Measurements from ENCODE around the gene PER3.

The PER3 gene

GRCh38 chr1:7826363-7826762 is 42.3 kb downstream of the PER3 start:
- Histone ChIP-seq H3K9ac (ENCODE audit: low read length) (no peak overlapping the region), H3K4me1 (ENCODE audit: insufficient read depth, low read length, severe bottlenecking) (no peaks in the 10 kb centered on the region), H4K20me1 (ENCODE audit: insufficient read depth, low read length) (no peaks in the 10 kb centered on the region), H3K27me3 (ENCODE audit: insufficient read depth, low read length) (no peaks in the 10 kb centered on the region), H3K27ac (ENCODE audit: low read depth, low read length, poor library complexity, severe bottlenecking) (no peak overlapping the region), H3K4me3 (ENCODE audit: low read depth, low read length, poor library complexity, severe bottlenecking) (no peak overlapping the region), H3K4me2 (ENCODE audit: low read length) (no peak overlapping the region), H3K36me3 (ENCODE audit: insufficient read depth, low read length) (no peaks in the 10 kb centered on the region), H3K9me3 (ENCODE audit: low read length) (no peaks in the 10 kb centered on the region), H3F3A (ENCODE audit: insufficient read depth, low read length) (no peaks in the 10 kb centered on the region), H3K79me2 (ENCODE audit: insufficient read depth, low read length) (no peaks in the 10 kb centered on the region), H3K9me2 (ENCODE audit: low read depth, low read length) (no peaks in the 10 kb centered on the region), H2AFZ (ENCODE audit: low read length) (no peak overlapping the region)
- TF ChIP-seq CTCF (IDR thresholded peaks at IDR 0.05; ENCODE audit: low read length) (no peak), EZH2 (IDR thresholded peaks at IDR 0.05; ENCODE audit: borderline replicate concordance, low read length) (no peak)

GRCh38 chr1:7827126-7827955 is 43.2 kb downstream of the PER3 start:
- no peaks in the 10 kb centered on the region for H3F3A ChIP-seq (ENCODE audit: insufficient read depth, low read length)
- no peak overlapping the region for H3K9ac ChIP-seq (ENCODE audit: low read length)
- no peak overlapping the region for H3K4me2 ChIP-seq (ENCODE audit: low read length)
- no peaks in the 10 kb centered on the region for H3K9me3 ChIP-seq (ENCODE audit: low read length)
- no peaks in the 10 kb centered on the region for H3K79me2 ChIP-seq (ENCODE audit: insufficient read depth, low read length)
- no peak overlapping the region for H2AFZ ChIP-seq (ENCODE audit: low read length)
- H3K9me2 ChIP-seq (ENCODE audit: low read depth, low read length) = no peaks in the 10 kb centered on the region
- no peaks in the 10 kb centered on the region for H3K4me1 ChIP-seq (ENCODE audit: insufficient read depth, low read length, severe bottlenecking)
- H3K4me3 ChIP-seq (ENCODE audit: low read depth, low read length, poor library complexity, severe bottlenecking) = no peak overlapping the region
- H3K36me3 ChIP-seq (ENCODE audit: insufficient read depth, low read length) = no peaks in the 10 kb centered on the region
- H4K20me1 ChIP-seq (ENCODE audit: insufficient read depth, low read length) = no peaks in the 10 kb centered on the region
- TF ChIP-seq EZH2 (IDR thresholded peaks at IDR 0.05; ENCODE audit: borderline replicate concordance, low read length) = no peak
- TF ChIP-seq CTCF (IDR thresholded peaks at IDR 0.05; ENCODE audit: low read length) = no peak
- H3K27me3 ChIP-seq (ENCODE audit: insufficient read depth, low read length) = no peaks in the 10 kb centered on the region
- H3K27ac ChIP-seq (ENCODE audit: low read depth, low read length, poor library complexity, severe bottlenecking) = no peak overlapping the region

- no peaks in the 10 kb centered on the region for H3K4me1 ChIP-seq (ENCODE audit: insufficient read depth, low read length, severe bottlenecking)
- H3K36me3 ChIP-seq (ENCODE audit: insufficient read depth, low read length) = no peaks in the 10 kb centered on the region
- H3K27ac ChIP-seq (ENCODE audit: low read depth, low read length, poor library complexity, severe bottlenecking) = no peak overlapping the region
Measured at GRCh38 chr1:7831458-7831857, 47.4 kb downstream of the PER3 start.

More at GRCh38 chr1:7831458-7831857, 47.4 kb downstream of the PER3 start:
- no peaks in the 10 kb centered on the region for H3K9me2 ChIP-seq (ENCODE audit: low read depth, low read length)
- H3K27me3 ChIP-seq (ENCODE audit: insufficient read depth, low read length) = no peaks in the 10 kb centered on the region
- no peaks in the 10 kb centered on the region for H3K9me3 ChIP-seq (ENCODE audit: low read length)
- H3F3A ChIP-seq (ENCODE audit: insufficient read depth, low read length) = no peaks in the 10 kb centered on the region
- no peak overlapping the region for H3K4me3 ChIP-seq (ENCODE audit: low read depth, low read length, poor library complexity, severe bottlenecking)
- H3K9ac ChIP-seq (ENCODE audit: low read length) = no peak overlapping the region
- no peak overlapping the region for H3K4me2 ChIP-seq (ENCODE audit: low read length)
- H3K79me2 ChIP-seq (ENCODE audit: insufficient read depth, low read length) = no peaks in the 10 kb centered on the region
- no peak overlapping the region for H2AFZ ChIP-seq (ENCODE audit: low read length)
- TF ChIP-seq CTCF (IDR thresholded peaks at IDR 0.05; ENCODE audit: low read length) (no peak), EZH2 (IDR thresholded peaks at IDR 0.05; ENCODE audit: borderline replicate concordance, low read length) (no peak)
- H4K20me1 ChIP-seq (ENCODE audit: insufficient read depth, low read length) = no peaks in the 10 kb centered on the region

Data from OCI-LY1 (cell line).